Endodermal cell (in vitro differentiated cells): ENCODE data around the gene ANO3. TPM values are rescaled to one million over a fixed set of nuclear protein-coding genes. Genes with fewer than 3 reads are reported as not detected.

ENCODE experiments used
- DNase-seq: peaks from one replicate; pipeline ENCODE4 v3.0.0-alpha.2; 2017
- H3K27ac ChIP-seq: 2 replicates; pipeline ENCODE4 v1.5.1; 2013; ENCODE audit warnings: mild to moderate bottlenecking, low read depth, low read length, moderate library complexity
- H3K27me3 ChIP-seq: 2 replicates; pipeline ENCODE4 v1.6.1; 2013; ENCODE audit warnings: mild to moderate bottlenecking, low read length, moderate library complexity; ENCODE audit not compliant: insufficient read depth, control insufficient read depth, poor library complexity, severe bottlenecking
- H3K36me3 ChIP-seq: 2 replicates; pipeline ENCODE4 v1.7.0; 2013; ENCODE audit warnings: mild to moderate bottlenecking, low read length, moderate library complexity; ENCODE audit not compliant: control insufficient read depth, insufficient read depth
- H3K4me1 ChIP-seq: one replicate; pipeline ENCODE4 v1.7.0; 2013; ENCODE audit warnings: low read length; ENCODE audit not compliant: control insufficient read depth, insufficient read depth
- H3K4me3 ChIP-seq: 2 replicates; pipeline ENCODE4 v1.5.1; 2013; ENCODE audit warnings: mild to moderate bottlenecking, low read length, moderate library complexity
- H3K9ac ChIP-seq: 2 replicates; pipeline ENCODE4 v1.6.1; 2013; ENCODE audit warnings: mild to moderate bottlenecking, low read length, moderate library complexity; ENCODE audit not compliant: poor library complexity, severe bottlenecking; ENCODE audit errors: extremely low read depth
- H3K9me3 ChIP-seq: 2 replicates; pipeline ENCODE4 v1.6.1; 2013; ENCODE audit warnings: mild to moderate bottlenecking, low read length, moderate library complexity; ENCODE audit not compliant: control insufficient read depth
- H3K27ac Mint-ChIP-seq: 2 replicates; pipeline ENCODE4 v1.8.0; 2020; ENCODE audit warnings: mixed read lengths
- H3K27me3 Mint-ChIP-seq: 2 replicates; pipeline ENCODE4 v1.8.0; 2021; ENCODE audit warnings: mild to moderate bottlenecking, mixed read lengths; ENCODE audit not compliant: insufficient read depth
- H3K36me3 Mint-ChIP-seq: 2 replicates; pipeline ENCODE4 v1.8.0; 2020; ENCODE audit warnings: low read depth, mixed read lengths
- H3K4me1 Mint-ChIP-seq: 2 replicates; pipeline ENCODE4 v1.8.0; 2020; ENCODE audit warnings: mixed read lengths
- H3K4me3 Mint-ChIP-seq: 2 replicates; pipeline ENCODE4 v1.8.0; 2020; ENCODE audit warnings: mild to moderate bottlenecking, moderate library complexity, mixed read lengths
- H3K9me3 Mint-ChIP-seq: 2 replicates; pipeline ENCODE4 v1.8.0; 2020; ENCODE audit warnings: mild to moderate bottlenecking, mixed read lengths
- WGBS, 2 experiments: methylation state at CpG; one replicate each; pipeline versions ENCODE4 v1.1.5 to v1.1.7; 2013; ENCODE audit warnings: missing lambda C conversion rate in 2 of 2, mixed read lengths in 1 of 2; ENCODE audit not compliant: insufficient coverage in 1 of 2, insufficient read length in 1 of 2; 5-methylcytosine and 5-hydroxymethylcytosine counted together
- total RNA-seq, 2 donors: library from RNA; stranded (reverse); fragmentation: NEBNext Ultra II Directional in 1 of 2; extraction: Animal tissue kit (Norgen Biotek cat#: 25700) in 1 of 2; gene quantifications; 2 replicates in 1 of 2; 3 replicates in 1 of 2; pipeline ENCODE4 v1.2.1, GENCODE V29; 2021
- TF ChIP-seq, protein P1 (sequence below): fragments of 200-600 bp; sonication (generic); conservative IDR thresholded peaks from 2 replicates; pipeline ENCODE4 v1.5.0; 2021; ENCODE audit warnings: antibody characterized with exemption, mild to moderate bottlenecking

The ANO3 gene
- total RNA-seq, 2 donors from 2014 or later: not detected

DNA sequence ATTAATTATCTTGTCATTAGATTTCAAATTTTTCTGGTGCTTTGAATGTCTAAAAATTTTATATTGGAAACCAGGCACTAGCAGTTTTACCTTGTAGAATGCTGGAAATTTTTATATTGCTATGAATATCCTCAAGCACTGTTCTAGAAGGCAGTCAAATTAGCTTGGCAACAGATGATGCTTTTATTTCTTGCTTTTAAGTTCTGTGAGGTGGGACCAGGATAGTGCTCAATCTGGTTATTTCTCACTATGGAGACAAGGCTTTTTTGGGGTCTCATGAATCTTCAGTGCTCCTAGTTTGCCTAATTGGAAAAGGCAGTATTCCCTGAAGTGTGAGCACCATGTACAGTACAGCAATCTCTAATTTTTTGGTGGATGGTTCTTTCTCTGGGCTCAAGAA lies 27.1 kb downstream of the ANO3 start:
- no peaks in the 10 kb centered on the region for H3K36me3 Mint-ChIP-seq
- TF ChIP-seq, protein P1, sequence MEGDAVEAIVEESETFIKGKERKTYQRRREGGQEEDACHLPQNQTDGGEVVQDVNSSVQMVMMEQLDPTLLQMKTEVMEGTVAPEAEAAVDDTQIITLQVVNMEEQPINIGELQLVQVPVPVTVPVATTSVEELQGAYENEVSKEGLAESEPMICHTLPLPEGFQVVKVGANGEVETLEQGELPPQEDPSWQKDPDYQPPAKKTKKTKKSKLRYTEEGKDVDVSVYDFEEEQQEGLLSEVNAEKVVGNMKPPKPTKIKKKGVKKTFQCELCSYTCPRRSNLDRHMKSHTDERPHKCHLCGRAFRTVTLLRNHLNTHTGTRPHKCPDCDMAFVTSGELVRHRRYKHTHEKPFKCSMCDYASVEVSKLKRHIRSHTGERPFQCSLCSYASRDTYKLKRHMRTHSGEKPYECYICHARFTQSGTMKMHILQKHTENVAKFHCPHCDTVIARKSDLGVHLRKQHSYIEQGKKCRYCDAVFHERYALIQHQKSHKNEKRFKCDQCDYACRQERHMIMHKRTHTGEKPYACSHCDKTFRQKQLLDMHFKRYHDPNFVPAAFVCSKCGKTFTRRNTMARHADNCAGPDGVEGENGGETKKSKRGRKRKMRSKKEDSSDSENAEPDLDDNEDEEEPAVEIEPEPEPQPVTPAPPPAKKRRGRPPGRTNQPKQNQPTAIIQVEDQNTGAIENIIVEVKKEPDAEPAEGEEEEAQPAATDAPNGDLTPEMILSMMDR: no peak
- H3K9me3 Mint-ChIP-seq: peaks cover 2% of the 10 kb centered on the region
- Histone ChIP-seq H3K27me3 (no peaks in the 10 kb centered on the region), H3K4me3 (no peak overlapping the region), H3K27ac (no peak overlapping the region), H3K9me3 (peaks cover under 1% of the 10 kb centered on the region), H3K9ac (no peak overlapping the region), H3K36me3 (no peaks in the 10 kb centered on the region), H3K4me1 (no peaks in the 10 kb centered on the region)
- H3K4me3 Mint-ChIP-seq: no peak overlapping the region
- no peaks in the 10 kb centered on the region for H3K27me3 Mint-ChIP-seq
- no peaks in the 10 kb centered on the region for H3K4me1 Mint-ChIP-seq
- H3K27ac Mint-ChIP-seq: no peak overlapping the region
- DNase-seq: no peak

DNA sequence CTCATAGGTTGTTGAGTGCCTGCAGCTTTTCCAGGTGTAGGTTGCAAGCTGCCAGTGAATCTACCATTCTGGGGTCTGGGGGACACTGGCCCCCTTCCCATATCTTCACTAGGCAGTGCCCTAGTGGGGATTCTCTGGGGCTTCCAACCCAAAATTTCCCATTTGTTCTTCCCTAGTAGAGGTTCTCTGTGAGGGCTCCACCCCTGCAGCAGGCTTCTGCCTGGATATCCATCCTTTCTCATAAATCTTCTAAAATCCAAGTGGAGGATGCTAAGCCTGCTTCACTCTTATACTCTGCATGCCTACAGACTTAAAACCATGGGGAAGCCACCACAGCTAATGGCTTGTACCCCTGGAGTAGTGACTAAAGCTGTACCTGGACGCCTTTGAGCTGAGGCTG lies 33.4 kb downstream of the ANO3 start:
- no peak for DNase-seq

DNA sequence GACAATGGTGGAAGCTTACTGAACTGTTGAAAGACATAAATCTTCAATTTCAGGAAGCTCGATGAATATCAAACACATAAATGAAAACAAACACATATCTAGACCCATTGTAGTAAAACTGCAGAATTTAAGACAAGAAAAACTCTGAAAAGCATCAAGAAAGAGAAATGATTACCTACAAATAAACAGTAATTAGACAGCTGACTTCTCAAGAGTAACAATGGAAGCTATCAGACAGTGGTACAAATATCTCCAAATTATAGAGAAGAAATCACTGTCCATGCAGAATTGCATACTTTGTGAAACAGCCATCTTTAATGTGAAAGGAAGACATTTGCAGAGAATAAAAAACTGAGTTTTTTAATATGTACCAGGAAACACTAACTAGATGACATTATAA lies 45.7 kb downstream of the ANO3 start:
- no peaks in the 10 kb centered on the region for H3K36me3 ChIP-seq
- no peaks in the 10 kb centered on the region for H3K4me1 ChIP-seq
- DNase-seq: no peak
- Mint-ChIP-seq H3K27ac (no peak overlapping the region), H3K4me1 (no peaks in the 10 kb centered on the region), H3K4me3 (no peak overlapping the region), H3K36me3 (no peaks in the 10 kb centered on the region), H3K9me3 (peaks cover 27% of the 10 kb centered on the region), H3K27me3 (no peaks in the 10 kb centered on the region)
- TF ChIP-seq, protein P1: no peak
- no peak overlapping the region for H3K4me3 ChIP-seq
- H3K27me3 ChIP-seq: no peaks in the 10 kb centered on the region
- H3K9me3 ChIP-seq: peaks cover 15% of the 10 kb centered on the region
- 78% methylated on average over 1 of the region's 1 CpG; no CpG with 5 or more reads in 1 of the 2 experiments for WGBS, 2 experiments
- no peak overlapping the region for H3K9ac ChIP-seq
- H3K27ac ChIP-seq: no peak overlapping the region

More for the DNA sequence above, 33.4 kb downstream of the ANO3 start:
- 86 to 88% methylated on average over 1 of the region's 1 CpG for WGBS, 2 experiments
- no peaks in the 10 kb centered on the region for H3K27me3 Mint-ChIP-seq
- no peaks in the 10 kb centered on the region for H3K27me3 ChIP-seq
- H3K4me1 ChIP-seq: no peaks in the 10 kb centered on the region
- no peak overlapping the region for H3K4me3 Mint-ChIP-seq
- peaks cover 40% of the 10 kb centered on the region for H3K9me3 Mint-ChIP-seq
- no peak overlapping the region for H3K27ac ChIP-seq
- no peak overlapping the region for H3K4me3 ChIP-seq
- no peak overlapping the region for H3K27ac Mint-ChIP-seq
- H3K36me3 Mint-ChIP-seq: no peaks in the 10 kb centered on the region
- no peaks in the 10 kb centered on the region for H3K4me1 Mint-ChIP-seq
- no peaks in the 10 kb centered on the region for H3K36me3 ChIP-seq
- H3K9ac ChIP-seq: no peak overlapping the region
- H3K9me3 ChIP-seq: peaks cover 16% of the 10 kb centered on the region
- TF ChIP-seq, protein P1: no peak
